G401 (cell line): Measurements from ENCODE around the gene RGS6. TPM values are rescaled to one million over a fixed set of nuclear protein-coding genes. Genes with fewer than 3 reads are reported as not detected.

Source experiments
- DNase-seq: peaks from one replicate; pipeline ENCODE4 v3.0.0-alpha.2; 2015; ENCODE audit warnings: low spot score
- in situ Hi-C: cut with HindIII; loops from 2 replicates; pipeline ENCODE4 v1.10.0; 2016; ENCODE audit warnings: low sequenced_read_pairs, mixed read lengths
- total RNA-seq: library from RNA; depleted of rRNA; stranded (reverse); fragments of >200 nt; shearing (Covaris generic); gene quantifications from 2 replicates; pipeline ENCODE4 v1.2.3, GENCODE V29; 2014

Gene RGS6
- total RNA-seq, 1 experiment from 2014 or later = not detected

GRCh38 chr14:72183631-72184030, 251.4 kb downstream of the RGS6 start:
- in situ Hi-C loops = no loop called here
- no peak for DNase-seq

DNA sequence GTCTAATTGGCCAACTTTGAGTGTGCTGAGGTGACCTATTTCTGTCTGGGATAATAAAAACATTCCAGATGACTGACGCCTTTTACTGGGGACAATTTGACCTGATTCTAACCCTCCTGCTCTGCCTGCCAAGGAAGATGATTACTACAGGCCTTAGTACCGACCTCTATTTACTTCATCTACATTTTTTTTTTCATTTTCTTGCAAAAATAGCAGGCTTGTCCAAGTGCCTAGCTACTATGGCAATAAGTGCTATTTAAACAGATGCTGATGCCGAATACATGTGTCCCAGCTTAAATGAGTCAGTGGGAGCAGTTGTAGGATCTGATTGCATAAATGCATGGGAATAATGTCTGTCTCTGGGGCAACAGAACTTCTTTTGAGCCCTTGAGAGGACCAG, 254.3 kb downstream of the RGS6 start:
- in situ Hi-C loops = no loop called here

DNA sequence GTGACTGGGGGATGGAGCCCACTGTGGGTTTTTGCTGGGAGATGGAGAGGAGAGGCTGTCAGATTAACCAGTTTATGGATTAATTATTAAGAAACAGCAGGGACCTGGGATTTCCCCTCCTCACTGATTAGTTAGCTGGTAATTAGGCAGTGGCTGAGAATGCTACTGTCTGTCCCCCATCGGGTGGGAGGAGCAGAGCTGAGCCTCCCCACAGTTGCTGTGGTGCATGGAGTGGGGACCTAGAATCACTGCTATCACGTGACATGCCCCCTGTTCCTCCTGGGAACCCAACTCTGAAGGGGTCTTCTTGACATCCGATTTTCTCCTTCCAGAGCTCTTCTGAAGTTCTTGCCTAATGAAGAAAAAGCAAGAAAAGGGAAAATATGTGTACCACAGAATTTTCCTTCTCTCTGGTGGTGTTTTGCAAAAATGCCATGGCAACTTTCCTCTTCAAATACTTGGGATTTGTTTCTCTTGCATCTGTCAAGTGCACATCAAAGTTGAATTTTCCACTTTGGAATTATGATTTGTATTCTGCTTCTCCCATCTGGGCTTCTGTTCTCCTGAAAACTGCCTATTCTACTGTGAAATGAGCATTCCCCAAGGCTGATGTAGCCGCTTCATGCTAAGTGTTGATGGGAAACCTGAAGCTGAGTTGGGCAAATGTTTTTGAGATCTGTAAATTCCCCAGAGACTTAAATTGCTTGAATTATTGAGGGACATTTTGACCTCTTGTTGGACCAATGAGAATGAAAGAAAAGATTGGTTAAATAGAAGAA, 264.2 kb downstream of the RGS6 start:
- in situ Hi-C loops = no loop called here
- DNase-seq = no peak

More for the DNA sequence above, 254.3 kb downstream of the RGS6 start:
- DNase-seq = peak; percentile 49

DNA sequence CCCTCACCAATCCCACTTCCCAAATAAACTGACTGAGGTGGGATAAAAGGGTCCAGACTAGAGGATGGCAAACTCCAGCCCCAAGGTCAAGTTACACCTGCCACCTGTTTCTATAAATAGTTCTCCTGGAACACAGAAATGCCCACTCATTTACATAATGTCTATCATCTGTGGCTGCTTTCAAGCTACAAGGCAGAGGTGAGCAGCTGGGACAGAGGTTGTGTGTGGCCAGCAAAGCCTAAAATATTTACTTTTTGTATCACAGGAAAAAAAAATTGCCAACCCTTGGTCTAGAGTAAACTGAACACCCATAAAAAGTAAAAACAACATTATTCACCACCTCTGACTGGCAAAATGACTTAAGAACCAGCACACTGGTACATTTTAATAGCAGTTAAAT, 269.4 kb downstream of the RGS6 start:
- in situ Hi-C loops = no loop called here

GRCh38 chr14:72213424-72213823, 281.2 kb downstream of the RGS6 start:
- no peak for DNase-seq

More for the DNA sequence above, 269.4 kb downstream of the RGS6 start:
- DNase-seq = no peak

GRCh38 chr14:72215080-72215479, 282.9 kb downstream of the RGS6 start:
- in situ Hi-C loops = no loop called here
- DNase-seq = no peak

More at GRCh38 chr14:72213424-72213823, 281.2 kb downstream of the RGS6 start:
- in situ Hi-C loops = no loop called here

- DNase-seq = no peak
- in situ Hi-C loops = no loop called here
Observed at GRCh38 chr14:72217135-72217534, 284.9 kb downstream of the RGS6 start.

DNA sequence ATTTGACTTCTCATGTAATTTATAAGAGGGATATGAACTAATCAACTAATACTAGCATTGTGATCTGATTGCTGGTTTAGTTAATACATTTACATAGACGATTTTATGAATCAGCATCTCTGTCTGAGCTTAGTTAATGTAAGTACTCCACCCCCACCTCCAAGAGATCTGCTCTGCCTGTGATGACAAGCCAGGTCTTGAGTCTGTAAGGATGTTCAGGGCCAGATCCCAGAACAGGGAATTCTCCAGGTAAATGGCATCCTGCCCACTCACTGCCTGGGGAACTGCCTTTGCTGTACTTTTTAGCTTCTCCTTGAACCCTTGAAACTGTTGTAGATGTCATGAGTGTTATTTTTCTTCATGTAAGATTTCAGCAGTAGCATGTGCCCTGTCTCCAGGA, 289.8 kb downstream of the RGS6 start:
- in situ Hi-C loops = no loop called here
- no peak for DNase-seq

- no peak for DNase-seq
- in situ Hi-C loops = no loop called here
Observed at GRCh38 chr14:72236629-72237028, 304.4 kb downstream of the RGS6 start.

GRCh38 chr14:72237722-72238666, 305.8 kb downstream of the RGS6 start:
- in situ Hi-C loops = no loop called here
- no peak for DNase-seq

- in situ Hi-C loops = no loop called here
- no peak for DNase-seq
Observed at GRCh38 chr14:72243309-72244293, 311.4 kb downstream of the RGS6 start.

GRCh38 chr14:72247896-72248465, 315.8 kb downstream of the RGS6 start:
- no peak for DNase-seq
- in situ Hi-C loops = no loop called here

- in situ Hi-C loops = no loop called here
Observed at GRCh38 chr14:72253503-72253902, 321.3 kb downstream of the RGS6 start.

DNA sequence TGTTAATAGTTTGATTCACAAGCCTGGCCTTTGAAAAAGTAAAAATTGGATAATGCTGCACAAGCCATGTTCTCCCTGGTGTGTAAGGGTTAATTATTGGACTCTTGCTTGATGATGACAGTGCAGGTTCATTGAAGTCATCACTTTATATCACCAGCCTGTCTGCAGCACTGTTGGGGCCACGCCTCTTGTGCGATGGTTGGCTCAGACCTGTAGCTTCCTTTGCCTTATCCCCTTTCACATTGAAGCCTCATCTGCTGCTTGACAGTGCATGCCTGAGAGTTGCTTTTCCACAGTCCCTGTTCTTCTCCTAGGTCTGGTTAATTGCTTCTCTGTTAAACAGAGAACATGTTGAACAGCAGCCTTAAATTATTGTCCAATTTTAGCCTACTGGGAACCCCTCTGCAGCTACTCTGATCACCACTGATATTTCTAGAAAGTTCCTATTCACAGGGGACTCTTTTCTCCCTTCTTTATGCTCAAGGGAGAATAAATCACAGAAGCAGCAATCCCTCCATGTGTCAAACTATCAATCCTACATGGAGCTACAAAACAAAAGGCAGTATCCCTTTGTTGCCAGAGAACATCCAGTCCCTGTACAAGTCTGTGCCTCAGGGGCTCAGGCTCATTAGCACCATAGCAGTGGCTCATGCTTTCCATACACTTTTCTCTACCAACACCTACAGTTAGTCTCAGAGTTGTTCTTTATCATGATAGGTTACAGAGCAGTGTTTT, 322.1 kb downstream of the RGS6 start:
- in situ Hi-C loops = no loop called here

More at GRCh38 chr14:72253503-72253902, 321.3 kb downstream of the RGS6 start:
- DNase-seq = no peak

GRCh38 chr14:72254937-72255472, 322.8 kb downstream of the RGS6 start:
- DNase-seq = no peak
- in situ Hi-C loops = no loop called here

More for the DNA sequence above, 322.1 kb downstream of the RGS6 start:
- no peak for DNase-seq

DNA sequence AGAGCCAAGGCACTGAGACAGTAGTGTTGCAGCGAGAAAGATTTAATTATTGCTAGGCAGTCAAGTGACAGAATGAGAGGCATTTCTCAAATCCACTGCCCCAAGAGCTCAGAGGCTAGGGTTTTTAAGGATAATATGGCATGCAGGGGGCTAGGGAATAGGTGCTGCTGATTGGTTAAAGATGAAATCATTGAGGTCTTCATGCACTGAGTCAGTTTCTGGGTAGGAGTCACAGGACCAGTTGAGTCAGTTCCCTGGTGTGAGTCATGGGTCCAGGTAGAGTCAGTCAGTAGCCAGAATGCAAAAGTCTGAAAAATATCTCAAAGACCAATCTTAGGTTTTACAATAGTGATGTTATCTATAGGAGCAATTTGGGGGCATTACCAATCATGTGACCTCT, 323.8 kb downstream of the RGS6 start:
- DNase-seq = no peak
- in situ Hi-C loops = no loop called here

GRCh38 chr14:72261068-72261467, 328.8 kb downstream of the RGS6 start:
- no peak for DNase-seq
- in situ Hi-C loops = no loop called here

DNA sequence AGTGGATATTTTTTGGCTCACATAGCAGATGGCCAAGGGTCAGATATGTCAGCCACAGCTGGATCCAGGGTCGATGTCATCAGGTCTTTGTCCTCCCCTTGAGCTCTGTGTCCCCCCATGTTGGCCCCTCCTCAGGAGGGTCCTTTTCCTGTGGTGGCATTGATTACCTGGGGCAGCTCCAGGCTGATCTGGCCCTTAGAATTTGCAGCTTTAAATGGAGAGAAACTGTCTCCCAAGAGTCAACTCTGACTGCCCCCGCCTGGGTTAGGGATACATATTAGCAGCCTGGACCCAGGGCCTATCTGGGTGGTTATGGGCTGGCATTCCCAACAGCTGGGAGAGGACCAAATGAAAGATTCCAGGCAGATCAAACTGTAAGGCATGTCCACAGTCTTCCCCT, 330.5 kb downstream of the RGS6 start:
- no peak for DNase-seq
- in situ Hi-C loops = no loop called here
